ENCODE measurements around the gene PRRC2A.

Gene PRRC2A

GRCh38 chr6:31662124-31662723, 41.7 kb downstream of the PRRC2A start:
- ChIA-PET CTCF (interaction anchor here (0.6 to 1.1 kb wide), 3 partner anchors 64 to 199 kb away, joined by 3 to 7 read pairs (median 5); partner anchors contain the start of gene ATP6V1G2), POLR2A (interaction anchor here (0.6 to 7.4 kb wide), 6 partner anchors 9 to 145 kb away, joined by 3 to 180 read pairs (median 9); partner anchors contain the start of genes APOM, BAG6, DDX39B and LSM2)
- H3K27ac ChIP-seq (ENCODE audit: extremely low read depth, low read depth, low read length), result no peak overlapping the region
- peaks cover 3 to 45% of the 10 kb centered on the region in 2 experiments; a peak in 2 of 3 replicates for H3K36me3 ChIP-seq (ENCODE audit: control insufficient read depth in 2 of 2, insufficient read depth in 1 of 2, low read length in 2 of 2)
- H3K4me1 ChIP-seq (ENCODE audit: control insufficient read depth, insufficient read depth, low read length), result peaks cover 6% of the 10 kb centered on the region; the same call in 1 of the 2 replicates
- no peaks in the 10 kb centered on the region for H3K9me3 ChIP-seq (ENCODE audit: control insufficient read depth, insufficient read depth, low read depth, low read length)
- H3K4me3 ChIP-seq (ENCODE audit: low read depth, low read length), result no peak overlapping the region
- no peak for TF ChIP-seq ZNF555 (tag by site-specific recombination; conservative IDR thresholded peaks at IDR 0.05)
- TF ChIP-seq OSR2 (tag by site-specific recombination; IDR thresholded peaks at IDR 0.05), result 0 out of 2 replicates have a peak, but pooled peaks have one; percentile 2
- TF ChIP-seq ZNF280C (tag by site-specific recombination; IDR thresholded peaks at IDR 0.05), result no peak
- peak; percentile 50 for TF ChIP-seq GLIS2 (tag by site-specific recombination; IDR thresholded peaks at IDR 0.05)

GRCh38 chr6:31663126-31663960, 42.8 kb downstream of the PRRC2A start:
- ChIA-PET CTCF (interaction anchor here (0.6 to 1.3 kb wide), 7 partner anchors 10 to 259 kb away, joined by 3 to 6 read pairs (median 3); partner anchors contain the start of gene ATP6V1G2), POLR2A (interaction anchor here (0.6 to 7.4 kb wide), 11 partner anchors 10 to 215 kb away, joined by 3 to 180 read pairs (median 3); partner anchors contain the start of genes APOM, ATP6V1G2, BAG6 and HSPA1B)
- Histone ChIP-seq H3K27ac (ENCODE audit: extremely low read depth, low read depth, low read length) (no peak overlapping the region), H3K9me3 (ENCODE audit: control insufficient read depth, insufficient read depth, low read depth, low read length) (no peaks in the 10 kb centered on the region), H3K36me3 (ENCODE audit: control insufficient read depth in 2 of 2, insufficient read depth in 1 of 2, low read length in 2 of 2) (peaks cover 12 to 46% of the 10 kb centered on the region in 2 experiments; a peak in 2 of 3 replicates), H3K4me1 (ENCODE audit: control insufficient read depth, insufficient read depth, low read length) (peaks cover 6% of the 10 kb centered on the region; the same call in 1 of the 2 replicates), H3K4me3 (ENCODE audit: low read depth, low read length) (peak overlapping the region; percentile 92)
- no peak for TF ChIP-seq ZSCAN5A (tag by site-specific recombination; IDR thresholded peaks at IDR 0.05)
- TF ChIP-seq ZNF362 (tag by site-specific recombination; IDR thresholded peaks at IDR 0.05), result peak; percentile 72; the same call in 1 of the 2 replicates
- TF ChIP-seq SP2 (tag by site-specific recombination; IDR thresholded peaks at IDR 0.05), result no peak
- no peak for TF ChIP-seq ZFP37 (tag by site-specific recombination; IDR thresholded peaks at IDR 0.05)
- no peak for TF ChIP-seq ZBTB17 (tag by site-specific recombination; IDR thresholded peaks at IDR 0.05)
- TF ChIP-seq ZNF433 (tag by site-specific recombination; IDR thresholded peaks at IDR 0.05; ENCODE audit: low read depth), result no peak

GRCh38 chr6:31663961-31664789, 43.7 kb downstream of the PRRC2A start:
- CTCF ChIA-PET, result interaction anchor here (0.6 to 1.6 kb wide), 12 partner anchors 8 to 259 kb away, joined by 3 to 8 read pairs (median 3); partner anchors contain the start of genes APOM and BAG6
- POLR2A ChIA-PET, result interaction anchor here (0.5 to 7.4 kb wide), 30 partner anchors 9 to 308 kb away, joined by 3 to 180 read pairs (median 4); partner anchors contain the start of genes ABHD16A, APOM, ATP6V1G2 and BAG6
- Histone ChIP-seq H3K9me3 (ENCODE audit: control insufficient read depth, insufficient read depth, low read depth, low read length) (no peaks in the 10 kb centered on the region), H3K4me1 (ENCODE audit: control insufficient read depth, insufficient read depth, low read length) (peaks cover 6% of the 10 kb centered on the region; the same call in 1 of the 2 replicates), H3K4me3 (ENCODE audit: low read depth, low read length) (peak overlapping the region; percentile 92), H3K36me3 (ENCODE audit: control insufficient read depth in 2 of 2, insufficient read depth in 1 of 2, low read length in 2 of 2) (peaks cover 14 to 50% of the 10 kb centered on the region in 2 experiments; a peak in 2 of 3 replicates), H3K27ac (ENCODE audit: extremely low read depth, low read depth, low read length) (peak overlapping the region; percentile 92)
- TF ChIP-seq ZBTB48 (tag by site-specific recombination; IDR thresholded peaks at IDR 0.05) (peak; percentile 61), ZNF560 (tag by site-specific recombination; IDR thresholded peaks at IDR 0.05; ENCODE audit: borderline replicate concordance) (no peak), HIC1 (tag by site-specific recombination; IDR thresholded peaks at IDR 0.05) (peak; percentile 38; the same call in 1 of the 2 replicates), ZNF280C (tag by site-specific recombination; IDR thresholded peaks at IDR 0.05) (no peak), ZFP69B (tag by site-specific recombination; IDR thresholded peaks at IDR 0.05) (peak; percentile 77)
